Left ventricle myocardium inferior (tissue), 1 donor: Measurements from ENCODE around the gene ZNF763. TPM values are rescaled to one million over a fixed set of nuclear protein-coding genes. Genes with fewer than 3 reads are reported as not detected.
"Not testable (repeated sequence)": the region's sequence is repeated elsewhere in the genome, so short reads cannot be mapped to it uniquely, and the experiment has no call there.

Experiments used
- DNase-seq: peaks from one replicate; pipeline ENCODE4 v3.0.0-alpha.2; 2020
- H3K27ac ChIP-seq: fragments of 200-600 bp; replicated peaks from 2 replicates; pipeline ENCODE4 v1.8.0; 2021
- H3K27me3 ChIP-seq: fragments of 200-600 bp; 2 replicates; pipeline ENCODE4 v1.8.0; 2021; ENCODE audit warnings: low read depth
- H3K36me3 ChIP-seq: fragments of 200-600 bp; 2 replicates; pipeline ENCODE4 v1.8.0; 2021
- H3K4me1 ChIP-seq: fragments of 200-600 bp; 2 replicates; pipeline ENCODE4 v1.8.0; 2021
- H3K4me3 ChIP-seq: fragments of 200-600 bp; 2 replicates; pipeline ENCODE4 v1.8.0; 2021; ENCODE audit warnings: mild to moderate bottlenecking, moderate library complexity
- H3K9me3 ChIP-seq: fragments of 200-600 bp; replicated peaks from 2 replicates; pipeline ENCODE4 v1.8.0; 2021
- intact Hi-C: fragments of 100-400 bp; cut with micrococcal nuclease; formaldehyde crosslinking; loops from one replicate; pipeline ENCODE4 v1.11.0; 2022
- total RNA-seq: library from RNA; stranded (reverse); fragmentation: NEBNext Ultra II Directional; extraction: Animal tissue kit (Norgen Biotek cat#: 25700); gene quantifications from one replicate; pipeline ENCODE4 v1.2.1, GENCODE V29; 2021
- TF ChIP-seq, protein P1 (sequence below): fragments of 200-600 bp; IDR thresholded peaks from 2 replicates; pipeline ENCODE4 v1.8.0; 2021; ENCODE audit warnings: antibody characterized with exemption, mild to moderate bottlenecking, borderline replicate concordance
- donor health status: DM: no; HTN: yes; CAD: no; lungs with severe emphysema.

ZNF763 gene
- total RNA-seq, 1 donor from 2014 or later: 3.1 TPM

DNA sequence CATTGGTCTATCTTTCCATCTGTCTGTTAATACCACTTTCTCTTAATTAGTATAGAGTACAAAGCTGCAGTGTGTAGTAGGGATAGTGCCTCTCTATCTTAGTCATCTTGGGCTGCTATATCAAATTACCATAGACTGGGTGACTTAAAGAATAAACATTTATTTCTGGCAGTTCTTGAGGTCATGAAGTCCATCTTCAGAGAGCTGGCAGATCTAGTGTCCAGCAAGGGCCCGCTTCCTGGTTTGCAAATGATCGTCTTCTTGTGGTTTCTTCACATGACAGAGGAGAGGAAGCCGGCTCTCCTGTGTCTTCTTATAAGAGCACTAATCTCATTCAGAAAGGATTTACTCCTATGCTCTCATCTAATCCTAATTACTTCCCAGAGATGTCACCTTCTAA is 33.8 kb upstream of the ZNF763 start:
- H3K4me3 ChIP-seq: no peak overlapping the region
- H3K27ac ChIP-seq: no peak overlapping the region
- TF ChIP-seq, protein P1, sequence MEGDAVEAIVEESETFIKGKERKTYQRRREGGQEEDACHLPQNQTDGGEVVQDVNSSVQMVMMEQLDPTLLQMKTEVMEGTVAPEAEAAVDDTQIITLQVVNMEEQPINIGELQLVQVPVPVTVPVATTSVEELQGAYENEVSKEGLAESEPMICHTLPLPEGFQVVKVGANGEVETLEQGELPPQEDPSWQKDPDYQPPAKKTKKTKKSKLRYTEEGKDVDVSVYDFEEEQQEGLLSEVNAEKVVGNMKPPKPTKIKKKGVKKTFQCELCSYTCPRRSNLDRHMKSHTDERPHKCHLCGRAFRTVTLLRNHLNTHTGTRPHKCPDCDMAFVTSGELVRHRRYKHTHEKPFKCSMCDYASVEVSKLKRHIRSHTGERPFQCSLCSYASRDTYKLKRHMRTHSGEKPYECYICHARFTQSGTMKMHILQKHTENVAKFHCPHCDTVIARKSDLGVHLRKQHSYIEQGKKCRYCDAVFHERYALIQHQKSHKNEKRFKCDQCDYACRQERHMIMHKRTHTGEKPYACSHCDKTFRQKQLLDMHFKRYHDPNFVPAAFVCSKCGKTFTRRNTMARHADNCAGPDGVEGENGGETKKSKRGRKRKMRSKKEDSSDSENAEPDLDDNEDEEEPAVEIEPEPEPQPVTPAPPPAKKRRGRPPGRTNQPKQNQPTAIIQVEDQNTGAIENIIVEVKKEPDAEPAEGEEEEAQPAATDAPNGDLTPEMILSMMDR: no peak
- peaks cover 16% of the 10 kb centered on the region for H3K36me3 ChIP-seq
- intact Hi-C loops: no loop called here
- no peaks in the 10 kb centered on the region for H3K27me3 ChIP-seq
- peaks cover 17% of the 10 kb centered on the region for H3K9me3 ChIP-seq
- H3K4me1 ChIP-seq: peaks cover 9% of the 10 kb centered on the region
- no peak for DNase-seq

DNA sequence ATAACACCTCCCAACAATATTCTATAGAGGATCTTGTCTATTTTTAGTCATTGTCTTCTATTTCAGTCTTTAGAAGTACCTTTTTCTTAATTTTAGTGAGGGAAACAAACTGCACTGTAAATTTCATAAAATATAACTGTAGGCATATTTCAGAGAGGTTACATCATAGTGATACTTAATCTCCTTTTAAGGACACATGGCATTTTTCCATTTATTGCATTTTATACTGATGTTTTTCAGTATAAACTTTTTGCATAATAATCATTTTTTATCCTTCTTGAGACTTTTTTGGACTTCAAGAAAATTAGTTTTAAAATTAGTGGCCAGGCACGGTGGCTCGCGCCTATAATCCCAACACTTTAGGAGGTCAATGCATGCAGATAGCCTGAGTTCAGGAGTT is 33.3 kb upstream of the ZNF763 start:
- no peak overlapping the region for H3K27ac ChIP-seq
- TF ChIP-seq, protein P1: no peak
- peaks cover 4% of the 10 kb centered on the region for H3K4me1 ChIP-seq
- no peak for DNase-seq
- intact Hi-C loops: no loop called here
- peaks cover 16% of the 10 kb centered on the region for H3K36me3 ChIP-seq
- peaks cover 21% of the 10 kb centered on the region for H3K9me3 ChIP-seq
- no peaks in the 10 kb centered on the region for H3K27me3 ChIP-seq
- H3K4me3 ChIP-seq: no peak overlapping the region

DNA sequence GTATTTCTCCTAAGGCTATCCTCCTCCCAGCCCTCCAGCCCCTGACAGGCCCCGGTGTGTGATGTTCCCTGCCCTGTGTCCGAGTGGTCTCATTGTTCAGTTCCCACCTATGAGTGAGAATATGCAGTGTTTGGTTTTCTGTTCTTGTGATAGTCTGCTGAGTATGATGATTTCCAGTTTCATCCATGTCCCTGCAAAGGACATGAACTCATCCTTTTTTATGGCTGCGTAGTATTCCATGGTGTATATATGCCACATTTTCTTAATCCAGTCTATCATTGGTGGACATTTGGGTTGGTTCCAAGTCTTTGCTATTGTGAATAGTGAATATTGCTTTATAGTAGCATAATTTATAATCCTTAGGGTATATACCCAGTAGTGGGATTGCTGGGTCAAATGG is 29.0 kb upstream of the ZNF763 start:
- DNase-seq, H3K27ac ChIP-seq, H3K4me3 ChIP-seq, intact Hi-C loops, H3K4me1 ChIP-seq, H3K27me3 ChIP-seq: not testable (repeated sequence)
- Histone ChIP-seq H3K9me3 (peaks cover 55% of the 10 kb centered on the region), H3K36me3 (peaks cover 35% of the 10 kb centered on the region)

DNA sequence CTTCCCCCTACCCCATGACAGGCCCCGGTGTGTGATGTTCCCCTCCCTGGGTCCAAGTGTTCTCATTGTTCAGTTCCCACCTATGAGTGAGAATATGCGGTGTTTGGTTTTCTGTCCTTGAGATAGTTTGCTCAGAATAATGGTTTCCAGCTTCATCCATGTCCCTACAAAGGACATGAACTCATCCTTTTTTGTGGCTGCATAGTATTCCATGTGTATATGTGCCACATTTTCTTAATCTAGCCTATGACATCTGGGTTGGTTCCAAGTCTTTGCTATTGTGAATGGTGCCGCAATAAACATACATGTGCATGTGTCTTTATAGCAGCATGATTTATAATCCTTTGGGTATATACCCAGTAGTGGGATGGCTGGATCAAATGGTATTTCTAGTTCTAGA is 26.5 kb upstream of the ZNF763 start:
- H3K9me3 ChIP-seq: peaks cover 80% of the 10 kb centered on the region
- H3K27ac ChIP-seq, H3K4me3 ChIP-seq, H3K27me3 ChIP-seq, H3K4me1 ChIP-seq, DNase-seq, intact Hi-C loops: not testable (repeated sequence)
- peaks cover 53% of the 10 kb centered on the region for H3K36me3 ChIP-seq

DNA sequence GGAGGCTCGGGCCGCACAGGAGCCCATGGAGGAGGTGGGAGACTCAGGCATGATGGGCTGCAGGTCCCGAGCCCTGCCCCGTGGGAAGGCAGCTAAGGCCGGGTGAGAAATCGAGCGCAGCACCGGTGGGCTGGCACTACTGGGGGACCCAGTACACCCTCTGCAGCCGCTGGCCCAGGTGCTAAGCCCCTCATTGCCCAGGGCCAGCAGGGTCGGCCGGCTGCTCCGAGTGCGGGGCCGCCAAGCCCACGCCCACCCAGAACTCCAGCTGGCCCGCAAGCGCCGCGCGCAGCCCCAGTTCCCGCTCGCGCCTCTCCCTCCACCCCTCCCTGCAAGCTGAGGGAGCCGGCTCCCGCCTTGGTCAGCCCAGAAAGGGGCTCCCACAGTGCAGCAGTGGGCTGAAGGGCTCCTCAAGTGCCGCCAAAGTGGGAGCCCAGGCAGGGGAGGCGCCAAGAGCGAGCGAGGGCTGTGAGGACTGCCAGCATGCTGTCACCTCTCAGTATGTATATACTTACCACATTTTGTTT is 23.4 kb upstream of the ZNF763 start:
- Histone ChIP-seq H3K36me3 (peaks cover 83% of the 10 kb centered on the region), H3K9me3 (peaks cover 90% of the 10 kb centered on the region)
- H3K4me3 ChIP-seq, DNase-seq, H3K4me1 ChIP-seq, H3K27ac ChIP-seq, intact Hi-C loops, H3K27me3 ChIP-seq: not testable (repeated sequence)

DNA sequence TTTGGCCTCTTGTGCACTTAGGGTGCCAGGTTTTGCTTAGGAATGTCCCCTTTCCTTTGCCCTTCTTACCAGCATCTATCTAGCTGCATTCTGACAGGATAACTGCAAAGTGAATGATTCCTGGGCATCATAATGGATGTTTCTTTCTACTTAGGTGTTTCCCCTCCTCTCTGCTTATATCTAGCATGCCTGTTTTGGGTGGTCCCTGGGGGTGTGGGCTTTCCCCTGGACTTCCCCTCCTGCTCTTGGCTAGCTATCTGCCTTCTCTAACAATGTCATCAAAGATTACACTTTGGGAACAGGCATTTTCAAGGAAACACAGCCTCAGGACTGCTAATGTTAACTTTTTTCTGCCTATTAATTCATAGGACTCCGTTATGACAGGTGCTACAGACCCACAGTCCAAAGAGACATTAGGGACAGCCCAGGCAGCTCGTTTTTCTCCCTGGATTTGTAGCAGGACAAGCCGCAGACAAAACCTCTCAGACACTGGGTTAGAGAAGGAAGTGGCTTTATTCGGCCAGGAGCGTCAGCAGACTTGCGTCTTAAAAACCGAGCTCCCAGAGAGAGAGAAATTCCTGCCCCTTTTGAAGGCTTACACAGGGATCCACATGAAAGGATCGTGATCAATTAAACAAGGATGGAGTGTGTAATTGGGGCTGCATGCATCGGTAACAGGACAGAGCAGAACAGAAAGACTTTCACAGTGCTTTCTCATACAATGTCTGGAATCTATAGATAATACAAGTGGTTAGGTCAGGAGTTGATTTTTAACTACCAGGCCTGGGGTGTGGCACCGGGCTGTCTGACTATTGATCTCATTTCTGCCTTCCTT is 22.6 kb upstream of the ZNF763 start:
- intact Hi-C loops: no loop called here
- DNase-seq: no peak
- peaks cover 89% of the 10 kb centered on the region for H3K36me3 ChIP-seq
- H3K27me3 ChIP-seq: no peaks in the 10 kb centered on the region
- peaks cover 92% of the 10 kb centered on the region for H3K9me3 ChIP-seq
- H3K27ac ChIP-seq: no peak overlapping the region
- TF ChIP-seq, protein P1: no peak
- no peaks in the 10 kb centered on the region for H3K4me1 ChIP-seq
- no peak overlapping the region for H3K4me3 ChIP-seq

DNA sequence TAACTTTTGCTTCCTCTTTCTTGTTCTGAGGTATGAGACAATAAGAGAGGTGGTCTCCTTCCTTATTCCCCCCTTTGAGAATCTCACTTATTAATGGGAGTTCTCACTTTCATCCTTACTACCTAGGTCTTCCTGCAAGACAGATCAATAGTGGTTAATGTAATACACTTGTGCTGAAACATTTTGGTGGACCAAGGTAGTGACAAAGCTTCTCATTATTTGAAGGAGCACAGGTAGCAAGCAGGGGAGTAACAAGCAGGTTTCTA is 22.1 kb upstream of the ZNF763 start:
- TF ChIP-seq, protein P1: no peak
- Histone ChIP-seq H3K4me3 (no peak overlapping the region), H3K4me1 (no peaks in the 10 kb centered on the region), H3K9me3 (peaks cover 92% of the 10 kb centered on the region), H3K27ac (no peak overlapping the region), H3K27me3 (no peaks in the 10 kb centered on the region), H3K36me3 (peaks cover 89% of the 10 kb centered on the region)
- DNase-seq: no peak
- intact Hi-C loops: no loop called here
